ENCODE results near the gene TSPAN9. TPM values are rescaled to one million over a fixed set of nuclear protein-coding genes. Genes with fewer than 3 reads are reported as not detected.

The TSPAN9 gene
- total and polyA plus RNA-seq, 9 of the 15 experiments (the other 6 are each of a cell fraction or from before 2014, with no cell fraction given), result 0.23 to 2.1 (median 0.60) TPM; not detected in 2

- Histone ChIP-seq H3K79me2 (ENCODE audit: control insufficient read depth, insufficient read depth, low read length) (no peaks in the 10 kb centered on the region), H3K27me3 (ENCODE audit: control insufficient read depth in 2 of 2, insufficient read depth in 2 of 2, low read length in 2 of 2) (peaks cover 11 to 59% of the 10 kb centered on the region in 2 experiments; a peak in 4 of 5 replicates), H3K9ac (ENCODE audit: insufficient read depth in 1 of 2, low read depth in 2 of 2, low read length in 2 of 2) (no peak overlapping the region), H3K4me2 (ENCODE audit: insufficient read depth, low read length) (no peak overlapping the region), H3K9me1 (ENCODE audit: control insufficient read depth, insufficient read depth, low read length) (no peaks in the 10 kb centered on the region), H3K36me3 (ENCODE audit: control insufficient read depth, insufficient read depth, low read length) (no peaks in the 10 kb centered on the region), H2AFZ (ENCODE audit: low read depth, low read length) (no peak overlapping the region), H4K20me1 (replicated peaks; ENCODE audit: control insufficient read depth, insufficient read depth, low read length) (no peaks in the 10 kb centered on the region), H3K27ac (ENCODE audit: extremely low read depth, low read depth, low read length) (no peak overlapping the region), H3K9me3 (replicated peaks; ENCODE audit: control insufficient read depth, insufficient read depth, low read depth, low read length) (no peaks in the 10 kb centered on the region), H3K4me3 (no peak overlapping the region), H3K4me1 (replicated peaks in 1 of 2; ENCODE audit: control insufficient read depth in 2 of 2, insufficient read depth in 2 of 2, low read length in 2 of 2) (no peaks in the 10 kb centered on the region)
- WGBS (ENCODE audit: insufficient coverage, low coverage, missing lambda C conversion rate), result 0% methylated on average over 4 of the region's 8 CpGs
- ChIA-PET POLR2A (no interaction called here), CTCF (ENCODE audit: low intra/inter-chr PET ratio) (no interaction called here)
- no peak for DNase-seq (ENCODE audit: extremely low read depth in 1 of 4, low spot score in 3 of 4)
- BruUV-seq (replicated peaks), result no TSS peak
- intact Hi-C loops (cut with micrococcal nuclease), result no loop called here
- no peak for FAIRE-seq
- ATAC-seq, result no peak
- in situ Hi-C loops (cut with MboI), result no loop called here
- no peak for TF ChIP-seq ZC3H11A (IDR thresholded peaks at IDR 0.05; ENCODE audit: low read depth, low read length)
- TF ChIP-seq, protein P1, sequence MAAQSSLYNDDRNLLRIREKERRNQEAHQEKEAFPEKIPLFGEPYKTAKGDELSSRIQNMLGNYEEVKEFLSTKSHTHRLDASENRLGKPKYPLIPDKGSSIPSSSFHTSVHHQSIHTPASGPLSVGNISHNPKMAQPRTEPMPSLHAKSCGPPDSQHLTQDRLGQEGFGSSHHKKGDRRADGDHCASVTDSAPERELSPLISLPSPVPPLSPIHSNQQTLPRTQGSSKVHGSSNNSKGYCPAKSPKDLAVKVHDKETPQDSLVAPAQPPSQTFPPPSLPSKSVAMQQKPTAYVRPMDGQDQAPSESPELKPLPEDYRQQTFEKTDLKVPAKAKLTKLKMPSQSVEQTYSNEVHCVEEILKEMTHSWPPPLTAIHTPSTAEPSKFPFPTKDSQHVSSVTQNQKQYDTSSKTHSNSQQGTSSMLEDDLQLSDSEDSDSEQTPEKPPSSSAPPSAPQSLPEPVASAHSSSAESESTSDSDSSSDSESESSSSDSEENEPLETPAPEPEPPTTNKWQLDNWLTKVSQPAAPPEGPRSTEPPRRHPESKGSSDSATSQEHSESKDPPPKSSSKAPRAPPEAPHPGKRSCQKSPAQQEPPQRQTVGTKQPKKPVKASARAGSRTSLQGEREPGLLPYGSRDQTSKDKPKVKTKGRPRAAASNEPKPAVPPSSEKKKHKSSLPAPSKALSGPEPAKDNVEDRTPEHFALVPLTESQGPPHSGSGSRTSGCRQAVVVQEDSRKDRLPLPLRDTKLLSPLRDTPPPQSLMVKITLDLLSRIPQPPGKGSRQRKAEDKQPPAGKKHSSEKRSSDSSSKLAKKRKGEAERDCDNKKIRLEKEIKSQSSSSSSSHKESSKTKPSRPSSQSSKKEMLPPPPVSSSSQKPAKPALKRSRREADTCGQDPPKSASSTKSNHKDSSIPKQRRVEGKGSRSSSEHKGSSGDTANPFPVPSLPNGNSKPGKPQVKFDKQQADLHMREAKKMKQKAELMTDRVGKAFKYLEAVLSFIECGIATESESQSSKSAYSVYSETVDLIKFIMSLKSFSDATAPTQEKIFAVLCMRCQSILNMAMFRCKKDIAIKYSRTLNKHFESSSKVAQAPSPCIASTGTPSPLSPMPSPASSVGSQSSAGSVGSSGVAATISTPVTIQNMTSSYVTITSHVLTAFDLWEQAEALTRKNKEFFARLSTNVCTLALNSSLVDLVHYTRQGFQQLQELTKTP (IDR thresholded peaks at IDR 0.05; ENCODE audit: low read depth in 1 of 2, partially characterized antibody in 2 of 2), result no peak
- TF ChIP-seq ZNF583 (CRISPR knock-in tag; IDR thresholded peaks at IDR 0.05), result no peak
- no peak for TF ChIP-seq HSF4 (CRISPR knock-in tag; IDR thresholded peaks at IDR 0.05; ENCODE audit: borderline replicate concordance)
- TF ChIP-seq PHF8 (IDR thresholded peaks at IDR 0.05; ENCODE audit: borderline replicate concordance, low read length), result no peak
- TF ChIP-seq, protein P2, sequence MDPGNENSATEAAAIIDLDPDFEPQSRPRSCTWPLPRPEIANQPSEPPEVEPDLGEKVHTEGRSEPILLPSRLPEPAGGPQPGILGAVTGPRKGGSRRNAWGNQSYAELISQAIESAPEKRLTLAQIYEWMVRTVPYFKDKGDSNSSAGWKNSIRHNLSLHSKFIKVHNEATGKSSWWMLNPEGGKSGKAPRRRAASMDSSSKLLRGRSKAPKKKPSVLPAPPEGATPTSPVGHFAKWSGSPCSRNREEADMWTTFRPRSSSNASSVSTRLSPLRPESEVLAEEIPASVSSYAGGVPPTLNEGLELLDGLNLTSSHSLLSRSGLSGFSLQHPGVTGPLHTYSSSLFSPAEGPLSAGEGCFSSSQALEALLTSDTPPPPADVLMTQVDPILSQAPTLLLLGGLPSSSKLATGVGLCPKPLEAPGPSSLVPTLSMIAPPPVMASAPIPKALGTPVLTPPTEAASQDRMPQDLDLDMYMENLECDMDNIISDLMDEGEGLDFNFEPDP (CRISPR knock-in tag; IDR thresholded peaks at IDR 0.05), result no peak
- no peak for TF ChIP-seq TFE3 (CRISPR knock-in tag; IDR thresholded peaks at IDR 0.05)
- no peak for TF ChIP-seq HDAC2 (IDR thresholded peaks at IDR 0.05)
- TF ChIP-seq, protein P3, sequence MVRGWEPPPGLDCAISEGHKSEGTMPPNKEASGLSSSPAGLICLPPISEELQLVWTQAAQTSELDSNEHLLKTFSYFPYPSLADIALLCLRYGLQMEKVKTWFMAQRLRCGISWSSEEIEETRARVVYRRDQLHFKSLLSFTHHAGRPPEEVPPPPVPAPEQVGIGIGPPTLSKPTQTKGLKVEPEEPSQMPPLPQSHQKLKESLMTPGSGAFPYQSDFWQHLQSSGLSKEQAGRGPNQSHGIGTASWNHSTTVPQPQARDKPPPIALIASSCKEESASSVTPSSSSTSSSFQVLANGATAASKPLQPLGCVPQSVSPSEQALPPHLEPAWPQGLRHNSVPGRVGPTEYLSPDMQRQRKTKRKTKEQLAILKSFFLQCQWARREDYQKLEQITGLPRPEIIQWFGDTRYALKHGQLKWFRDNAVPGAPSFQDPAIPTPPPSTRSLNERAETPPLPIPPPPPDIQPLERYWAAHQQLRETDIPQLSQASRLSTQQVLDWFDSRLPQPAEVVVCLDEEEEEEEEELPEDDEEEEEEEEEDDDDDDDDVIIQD (CRISPR knock-in tag; IDR thresholded peaks at IDR 0.05), result no peak
- no peak for TF ChIP-seq TARDBP (IDR thresholded peaks at IDR 0.05)
- TF ChIP-seq ATF7 (IDR thresholded peaks at IDR 0.05), result no peak
- TF ChIP-seq, protein P4, sequence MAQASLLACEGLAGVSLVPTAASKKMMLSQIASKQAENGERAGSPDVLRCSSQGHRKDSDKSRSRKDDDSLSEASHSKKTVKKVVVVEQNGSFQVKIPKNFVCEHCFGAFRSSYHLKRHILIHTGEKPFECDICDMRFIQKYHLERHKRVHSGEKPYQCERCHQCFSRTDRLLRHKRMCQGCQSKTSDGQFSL (CRISPR knock-in tag; IDR thresholded peaks at IDR 0.05), result no peak
- TF ChIP-seq, protein P4 (tag; IDR thresholded peaks at IDR 0.05), result no peak
Observed at GRCh38 chr12:3265406-3265805, 188.2 kb downstream of the TSPAN9 start.

All from K562 (cell line).